GM18870 (cell line): ENCODE measurements around the gene FSTL5.
A peak's percentile ranks its signal among the peaks of the same experiment; 100 is the strongest.
"Not testable (repeated sequence)": the region's sequence is repeated elsewhere in the genome, so short reads cannot be mapped to it uniquely, and the experiment has no call there.

Experiments used
- ATAC-seq: cut with Tn5 transposase; IDR thresholded peaks from one replicate; pipeline ENCODE4 v1.9.1; 2021; ENCODE audit warnings: moderate library complexity; ENCODE audit not compliant: unreplicated experiment

The FSTL5 gene

GRCh38 chr4:161856711-161857326 is 307.0 kb downstream of the FSTL5 start:
- ATAC-seq: no peak

DNA sequence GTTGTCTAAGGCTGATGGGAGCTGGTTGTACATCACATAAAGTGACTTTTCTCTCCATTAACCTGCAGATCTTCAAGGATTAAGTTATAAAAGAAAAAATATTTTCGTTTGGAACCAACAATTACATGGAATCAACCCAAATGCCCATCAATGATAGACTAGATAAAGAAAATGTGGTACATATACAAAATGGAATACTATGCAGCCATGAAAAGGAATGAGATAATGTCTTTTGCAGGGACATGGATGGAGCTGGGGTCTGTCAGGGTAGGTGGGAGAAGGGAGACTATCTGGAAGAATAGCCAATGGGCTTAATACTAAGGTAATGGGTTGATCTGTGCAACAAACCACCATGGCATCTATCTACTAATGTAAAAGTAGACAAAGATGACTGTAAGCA is 313.2 kb downstream of the FSTL5 start:
- no peak for ATAC-seq

- no peak for ATAC-seq
These were observed 322.0 kb downstream of the FSTL5 start for GRCh38 chr4:161841759-161842158.

GRCh38 chr4:161829591-161829990 is 334.2 kb downstream of the FSTL5 start:
- ATAC-seq: no peak

GRCh38 chr4:161828061-161828460 is 335.7 kb downstream of the FSTL5 start:
- ATAC-seq: peak; percentile 57

GRCh38 chr4:161827013-161827412 is 336.8 kb downstream of the FSTL5 start:
- ATAC-seq: no peak

DNA sequence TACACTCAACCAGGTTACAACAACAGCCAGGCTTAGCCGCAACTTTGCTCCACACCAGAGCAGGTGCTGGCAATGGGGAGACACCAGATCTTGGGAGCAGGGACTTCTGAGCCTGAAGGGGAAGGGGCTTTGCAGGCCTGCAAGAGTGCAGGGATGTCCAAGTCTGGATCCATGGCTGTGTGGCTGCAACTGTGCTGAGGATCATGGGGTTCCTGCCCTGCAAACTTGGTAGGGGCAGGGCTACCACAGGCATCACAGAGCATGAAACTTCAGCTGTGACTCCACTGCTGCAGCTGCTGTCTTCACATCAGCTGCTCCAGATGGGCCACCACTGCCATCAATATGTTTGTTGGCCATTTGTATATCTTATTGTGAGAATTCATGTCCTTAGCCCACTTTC is 340.4 kb downstream of the FSTL5 start:
- ATAC-seq: no peak

DNA sequence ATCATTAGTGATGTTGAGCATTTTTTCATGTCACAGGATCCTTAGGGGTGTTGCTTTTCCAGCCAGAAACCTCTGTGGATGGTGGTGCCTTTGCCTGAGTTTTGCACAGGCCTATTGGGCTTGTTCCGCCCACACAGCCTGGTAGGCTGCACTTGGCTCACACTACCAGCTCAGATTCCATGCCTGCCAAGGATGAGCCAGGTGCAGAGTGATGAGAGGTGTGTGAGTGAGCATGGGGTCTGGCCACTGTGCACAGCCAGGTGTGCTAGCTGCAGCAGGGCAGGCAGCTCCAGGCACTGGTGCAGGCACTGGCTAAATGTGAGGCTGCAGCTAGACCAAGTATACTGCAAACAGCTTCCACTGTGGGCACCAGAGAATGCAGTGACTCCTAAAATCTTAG is 341.6 kb downstream of the FSTL5 start:
- ATAC-seq: no peak

DNA sequence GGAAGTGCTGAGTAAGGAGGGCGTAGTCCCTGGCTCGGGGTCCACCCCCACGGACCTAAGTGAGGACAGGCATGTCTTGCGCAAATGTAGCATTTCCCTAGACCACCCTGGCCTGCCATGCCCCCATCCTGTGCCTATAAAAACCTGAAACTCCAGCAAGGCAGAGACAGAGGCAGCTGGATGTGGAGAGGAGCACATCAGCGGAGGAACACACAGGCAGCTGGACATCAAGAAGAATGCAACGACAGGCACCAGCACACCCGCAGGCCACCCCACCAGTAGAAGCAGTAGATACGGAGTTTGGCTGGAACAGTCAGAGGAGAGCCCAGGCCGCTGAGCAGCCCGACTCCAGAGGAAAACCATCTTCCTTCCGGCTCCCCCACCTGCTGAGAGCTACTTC is 345.9 kb downstream of the FSTL5 start:
- no peak for ATAC-seq

- no peak for ATAC-seq
These were observed 346.8 kb downstream of the FSTL5 start for GRCh38 chr4:161816958-161817357.

- no peak for ATAC-seq
These were observed 348.0 kb downstream of the FSTL5 start for GRCh38 chr4:161815841-161816240.

GRCh38 chr4:161813889-161814288 is 349.9 kb downstream of the FSTL5 start:
- ATAC-seq: no peak

DNA sequence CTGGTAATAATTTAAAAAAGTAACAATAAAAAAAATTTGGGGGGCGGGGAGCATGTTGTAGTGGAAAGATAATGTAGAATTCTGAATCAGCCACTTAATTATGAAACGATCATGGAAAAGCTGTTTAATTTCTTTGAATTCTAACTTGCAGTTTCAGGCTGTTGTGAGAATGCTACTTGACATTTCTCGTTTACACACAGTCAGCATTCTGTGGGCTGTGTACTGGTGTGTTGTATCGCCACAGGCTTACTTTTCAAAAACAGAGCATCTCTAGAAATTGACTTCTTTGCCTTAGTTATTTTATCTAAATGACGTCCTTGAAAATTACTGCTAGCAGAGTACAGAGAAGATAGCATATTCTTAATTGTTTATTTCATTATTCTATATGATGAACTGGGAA is 350.4 kb downstream of the FSTL5 start:
- no peak for ATAC-seq

DNA sequence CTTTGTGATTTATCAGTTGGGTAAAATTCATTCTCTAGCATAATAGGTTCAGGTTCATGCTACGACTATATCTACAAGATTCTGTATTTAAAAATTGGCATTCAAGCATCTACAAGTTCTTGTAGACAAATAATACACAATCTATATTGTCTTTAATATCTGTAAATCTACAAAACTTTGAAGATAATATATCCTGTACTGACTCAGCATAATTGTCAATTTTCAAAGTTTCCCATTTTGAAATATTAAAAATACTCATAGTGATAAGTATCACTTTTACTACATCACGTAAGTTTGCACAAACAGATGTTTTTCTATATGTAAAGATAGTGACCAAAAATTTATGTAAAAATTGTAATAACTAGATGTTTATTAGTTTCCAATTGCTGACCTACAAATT is 360.6 kb downstream of the FSTL5 start:
- no peak for ATAC-seq

DNA sequence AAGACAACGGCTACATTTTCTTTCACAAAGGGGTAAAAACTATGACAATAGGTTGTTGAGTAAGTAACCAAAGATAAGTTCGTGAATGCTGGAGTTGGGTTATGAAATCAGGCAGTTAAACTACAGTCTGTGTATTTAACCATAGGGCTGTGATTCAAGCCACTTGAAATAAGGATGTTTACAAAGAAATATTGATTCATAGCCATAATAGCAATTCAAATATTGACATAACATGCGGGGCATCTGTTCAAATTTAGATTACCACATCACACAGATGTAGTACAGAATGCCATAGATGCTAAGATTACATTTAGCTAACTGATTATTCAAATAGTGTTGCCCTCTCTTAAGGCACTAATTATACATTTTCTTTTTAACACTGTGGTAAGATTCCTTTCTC is 364.1 kb downstream of the FSTL5 start:
- no peak for ATAC-seq

DNA sequence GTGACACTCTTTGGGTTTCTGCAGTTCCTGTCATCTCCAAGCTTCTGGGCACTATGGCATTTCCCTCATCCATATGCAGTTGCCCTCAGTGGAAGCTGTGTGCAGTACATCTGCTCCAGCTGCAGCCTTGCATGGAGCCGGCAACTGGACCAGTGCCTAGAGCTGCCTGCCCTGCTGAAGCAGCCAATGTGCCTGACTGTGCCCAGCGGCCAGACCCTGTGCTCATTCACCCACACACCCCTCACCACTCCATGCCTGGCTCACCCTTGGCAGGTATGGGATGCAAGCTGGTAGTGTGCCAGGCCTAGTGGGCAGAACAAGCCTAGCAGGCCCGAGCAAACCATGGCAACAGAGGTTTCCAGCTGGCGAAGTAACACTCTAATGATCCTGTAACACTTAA is 370.8 kb downstream of the FSTL5 start:
- ATAC-seq: no peak

- ATAC-seq: no peak
These were observed 371.8 kb downstream of the FSTL5 start for GRCh38 chr4:161791796-161792556.

DNA sequence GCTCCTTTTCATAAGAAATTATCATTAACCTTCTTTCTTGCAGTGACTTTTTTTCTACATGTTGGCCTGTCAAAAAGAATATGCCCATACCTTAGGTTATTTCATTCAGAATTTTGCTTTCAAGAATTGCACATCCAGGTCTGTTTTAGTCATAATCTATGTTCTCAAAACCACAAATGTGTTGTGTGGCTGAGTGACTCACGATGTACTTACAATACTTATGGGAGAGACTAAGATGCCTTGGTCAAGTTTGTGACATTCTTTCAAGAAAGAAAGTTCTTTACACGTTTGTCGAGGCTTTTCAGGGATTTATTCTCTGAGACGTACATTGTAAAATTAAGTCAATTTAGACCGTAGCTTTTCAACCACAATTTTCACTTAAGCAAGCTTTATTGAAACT is 396.7 kb downstream of the FSTL5 start:
- no peak for ATAC-seq

DNA sequence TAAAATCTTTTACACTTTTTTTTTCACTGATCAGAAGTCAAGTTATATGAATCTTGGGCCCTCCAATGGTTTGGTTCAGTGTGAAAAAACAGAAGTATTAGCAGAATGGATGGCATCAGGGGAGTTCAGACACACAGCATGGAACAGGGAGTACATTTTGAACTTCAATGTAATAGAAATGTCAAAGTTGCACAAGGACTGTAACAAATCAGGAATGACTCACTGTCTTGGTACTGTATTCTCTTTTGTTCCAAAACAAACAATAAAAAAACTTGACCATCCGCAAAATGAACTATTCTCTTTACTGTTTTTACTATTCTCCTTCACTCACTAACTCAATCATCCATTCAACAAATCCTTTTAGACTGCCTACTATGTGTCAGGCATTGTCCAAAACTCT is 401.0 kb downstream of the FSTL5 start:
- no peak for ATAC-seq

GRCh38 chr4:161760008-161760407 is 403.8 kb downstream of the FSTL5 start:
- ATAC-seq: no peak

DNA sequence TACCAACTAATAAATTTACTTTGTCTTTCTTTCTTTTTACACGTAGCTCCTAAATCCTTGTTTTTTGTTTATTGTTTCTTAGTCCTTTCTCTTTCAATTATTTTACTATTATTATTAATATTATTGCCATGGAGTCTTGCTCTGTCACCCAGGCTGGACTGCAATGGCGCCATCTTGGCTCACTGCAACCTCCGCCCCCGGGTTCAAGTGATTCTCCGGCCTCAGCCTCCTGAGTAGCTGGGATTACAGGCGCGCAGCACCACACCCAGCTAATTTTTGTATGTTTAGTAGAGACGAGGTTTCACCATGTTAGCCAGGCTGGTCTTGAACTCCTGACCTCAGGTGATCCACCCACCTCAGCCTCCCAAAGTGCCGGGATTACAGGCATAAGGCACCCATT is 405.4 kb downstream of the FSTL5 start:
- ATAC-seq: not testable (repeated sequence)

- no peak for ATAC-seq
These were observed 434.9 kb downstream of the FSTL5 start for GRCh38 chr4:161728929-161729328.

GRCh38 chr4:161721947-161722346 is 441.9 kb downstream of the FSTL5 start:
- no peak for ATAC-seq
